ENCODE results near the gene GFRA3.

GFRA3 gene

DNA sequence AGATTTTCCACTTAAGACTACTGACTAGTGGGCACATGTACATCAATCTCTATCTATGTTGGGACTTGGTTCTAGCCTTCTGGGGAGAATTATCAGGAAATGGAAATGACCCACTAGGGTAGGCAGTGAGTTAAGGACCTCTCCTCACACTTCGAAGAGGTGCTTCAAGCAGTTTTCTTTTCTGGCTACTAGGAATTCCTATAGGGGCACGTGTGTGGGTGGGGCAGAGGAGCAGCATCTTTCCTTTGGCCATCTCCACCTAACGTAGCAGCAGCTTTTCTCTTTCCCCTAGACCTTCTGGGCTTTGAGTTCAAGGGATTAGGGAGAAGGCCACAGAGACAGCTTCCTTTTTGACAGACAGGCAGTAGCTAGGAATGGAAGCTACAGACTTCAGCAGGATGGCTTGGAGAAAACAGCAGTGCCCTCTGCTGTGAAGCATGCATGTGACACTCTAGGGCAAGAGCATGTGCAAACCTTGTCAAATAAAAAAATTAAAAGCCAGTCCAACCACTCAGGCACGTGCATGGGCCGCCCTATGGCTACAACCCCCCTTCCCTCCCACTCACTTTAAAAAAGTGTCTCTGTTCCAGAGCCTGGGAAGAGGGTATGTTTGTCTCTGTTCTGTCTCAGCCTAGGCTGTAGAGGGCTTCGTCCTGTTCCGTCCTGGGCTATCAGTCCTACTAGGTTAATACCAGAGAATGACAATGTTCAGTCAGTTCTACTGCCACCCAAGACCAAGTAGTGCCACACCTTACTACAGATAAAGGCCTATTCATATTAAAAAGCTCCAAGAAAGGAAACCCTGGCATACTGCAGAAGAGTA lies 8.7 kb upstream of the GFRA3 start:
- no peak for TF ChIP-seq EZH2 (IDR thresholded peaks at IDR 0.05; ENCODE audit: borderline replicate concordance, low read depth, low read length, severe bottlenecking)
- TF ChIP-seq, protein P1, sequence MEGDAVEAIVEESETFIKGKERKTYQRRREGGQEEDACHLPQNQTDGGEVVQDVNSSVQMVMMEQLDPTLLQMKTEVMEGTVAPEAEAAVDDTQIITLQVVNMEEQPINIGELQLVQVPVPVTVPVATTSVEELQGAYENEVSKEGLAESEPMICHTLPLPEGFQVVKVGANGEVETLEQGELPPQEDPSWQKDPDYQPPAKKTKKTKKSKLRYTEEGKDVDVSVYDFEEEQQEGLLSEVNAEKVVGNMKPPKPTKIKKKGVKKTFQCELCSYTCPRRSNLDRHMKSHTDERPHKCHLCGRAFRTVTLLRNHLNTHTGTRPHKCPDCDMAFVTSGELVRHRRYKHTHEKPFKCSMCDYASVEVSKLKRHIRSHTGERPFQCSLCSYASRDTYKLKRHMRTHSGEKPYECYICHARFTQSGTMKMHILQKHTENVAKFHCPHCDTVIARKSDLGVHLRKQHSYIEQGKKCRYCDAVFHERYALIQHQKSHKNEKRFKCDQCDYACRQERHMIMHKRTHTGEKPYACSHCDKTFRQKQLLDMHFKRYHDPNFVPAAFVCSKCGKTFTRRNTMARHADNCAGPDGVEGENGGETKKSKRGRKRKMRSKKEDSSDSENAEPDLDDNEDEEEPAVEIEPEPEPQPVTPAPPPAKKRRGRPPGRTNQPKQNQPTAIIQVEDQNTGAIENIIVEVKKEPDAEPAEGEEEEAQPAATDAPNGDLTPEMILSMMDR (IDR thresholded peaks at IDR 0.05; ENCODE audit: borderline replicate concordance, extremely low read depth, low read length, poor library complexity, severe bottlenecking): peak; percentile 58
- Histone ChIP-seq H3K79me2 (ENCODE audit: insufficient read depth, low read length) (no peaks in the 10 kb centered on the region), H3K4me1 (ENCODE audit: insufficient read depth, low read length) (no peaks in the 10 kb centered on the region), H3K27ac (ENCODE audit: low read length) (no peak overlapping the region), H3K4me2 (ENCODE audit: insufficient read depth, low read length) (no peak overlapping the region), H3K9ac (ENCODE audit: low read depth, low read length) (no peak overlapping the region), H2AFZ (ENCODE audit: low read depth, low read length) (no peak overlapping the region), H3K9me3 (ENCODE audit: insufficient read depth, low read length, severe bottlenecking) (no peaks in the 10 kb centered on the region), H4K20me1 (ENCODE audit: insufficient read depth, low read length) (no peaks in the 10 kb centered on the region), H3K36me3 (ENCODE audit: insufficient read depth, low read length) (peaks cover 31% of the 10 kb centered on the region), H3K27me3 (ENCODE audit: insufficient read depth, low read length, poor library complexity) (no peaks in the 10 kb centered on the region), H3K4me3 (ENCODE audit: low read depth in 1 of 2, low read length in 2 of 2) (no peak overlapping the region)
- peak; percentile 23 for DNase-seq
- ATAC-seq (ENCODE audit: insufficient read depth, low read depth): peak; percentile 75; the same call in 2 of the 3 replicates

DNA sequence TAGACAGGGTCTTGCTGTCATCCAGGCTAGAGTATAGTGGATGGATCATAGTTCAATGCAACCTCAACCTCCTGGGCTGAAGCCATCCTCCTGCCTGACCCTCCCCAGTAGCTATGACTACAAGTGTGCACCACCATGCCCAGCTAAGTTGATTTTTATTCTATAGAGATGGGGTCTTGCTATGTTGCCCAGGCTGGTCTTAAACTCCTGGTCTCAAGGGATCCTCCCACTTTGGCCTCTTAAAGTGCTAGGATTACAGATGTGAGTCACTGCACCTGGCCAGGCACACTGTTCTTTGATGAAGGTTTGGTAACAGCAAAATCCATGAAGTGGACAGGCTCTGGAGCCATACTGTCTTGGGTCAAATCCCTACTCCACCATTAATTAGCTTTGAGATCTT lies 6.5 kb upstream of the GFRA3 start:
- no peaks in the 10 kb centered on the region for H3K4me1 ChIP-seq (ENCODE audit: insufficient read depth, low read length)
- TF ChIP-seq, protein P1 (IDR thresholded peaks at IDR 0.05; ENCODE audit: borderline replicate concordance, extremely low read depth, low read length, poor library complexity, severe bottlenecking): no peak
- TF ChIP-seq EZH2 (IDR thresholded peaks at IDR 0.05; ENCODE audit: borderline replicate concordance, low read depth, low read length, severe bottlenecking): no peak
- no peak for ATAC-seq (ENCODE audit: insufficient read depth, low read depth)

GRCh38 chr5:138276402-138277054 lies 2.1 kb upstream of the GFRA3 start:
- DNase-seq (no peak), ATAC-seq (ENCODE audit: insufficient read depth, low read depth) (no peak)
- Histone ChIP-seq H4K20me1 (ENCODE audit: insufficient read depth, low read length) (no peaks in the 10 kb centered on the region), H3K9ac (ENCODE audit: low read depth, low read length) (no peak overlapping the region), H3K4me1 (ENCODE audit: insufficient read depth, low read length) (peaks cover 13% of the 10 kb centered on the region), H3K27me3 (ENCODE audit: insufficient read depth, low read length, poor library complexity) (peaks cover 28% of the 10 kb centered on the region), H2AFZ (ENCODE audit: low read depth, low read length) (no peak overlapping the region), H3K9me3 (ENCODE audit: insufficient read depth, low read length, severe bottlenecking) (no peaks in the 10 kb centered on the region), H3K4me2 (ENCODE audit: insufficient read depth, low read length) (no peak overlapping the region), H3K4me3 (ENCODE audit: low read depth in 1 of 2, low read length in 2 of 2) (no peak overlapping the region), H3K36me3 (ENCODE audit: insufficient read depth, low read length) (no peaks in the 10 kb centered on the region), H3K27ac (ENCODE audit: low read length) (no peak overlapping the region), H3K79me2 (ENCODE audit: insufficient read depth, low read length) (no peaks in the 10 kb centered on the region)
- no peak for TF ChIP-seq EZH2 (IDR thresholded peaks at IDR 0.05; ENCODE audit: borderline replicate concordance, low read depth, low read length, severe bottlenecking)
- TF ChIP-seq, protein P1 (IDR thresholded peaks at IDR 0.05; ENCODE audit: borderline replicate concordance, extremely low read depth, low read length, poor library complexity, severe bottlenecking): no peak

More for the DNA sequence above, 6.5 kb upstream of the GFRA3 start:
- Histone ChIP-seq H3K27ac (ENCODE audit: low read length) (no peak overlapping the region), H3K9ac (ENCODE audit: low read depth, low read length) (no peak overlapping the region), H3K27me3 (ENCODE audit: insufficient read depth, low read length, poor library complexity) (no peaks in the 10 kb centered on the region), H3K4me3 (ENCODE audit: low read depth in 1 of 2, low read length in 2 of 2) (no peak overlapping the region), H3K36me3 (ENCODE audit: insufficient read depth, low read length) (peaks cover 15% of the 10 kb centered on the region; the same call in 1 of the 2 replicates), H3K4me2 (ENCODE audit: insufficient read depth, low read length) (no peak overlapping the region), H3K9me3 (ENCODE audit: insufficient read depth, low read length, severe bottlenecking) (no peaks in the 10 kb centered on the region), H3K79me2 (ENCODE audit: insufficient read depth, low read length) (no peaks in the 10 kb centered on the region), H4K20me1 (ENCODE audit: insufficient read depth, low read length) (no peaks in the 10 kb centered on the region), H2AFZ (ENCODE audit: low read depth, low read length) (no peak overlapping the region)
- DNase-seq: no peak

Measured in DND-41 (cell line).